Measurements from ENCODE around the gene CASZ1.

DNA sequence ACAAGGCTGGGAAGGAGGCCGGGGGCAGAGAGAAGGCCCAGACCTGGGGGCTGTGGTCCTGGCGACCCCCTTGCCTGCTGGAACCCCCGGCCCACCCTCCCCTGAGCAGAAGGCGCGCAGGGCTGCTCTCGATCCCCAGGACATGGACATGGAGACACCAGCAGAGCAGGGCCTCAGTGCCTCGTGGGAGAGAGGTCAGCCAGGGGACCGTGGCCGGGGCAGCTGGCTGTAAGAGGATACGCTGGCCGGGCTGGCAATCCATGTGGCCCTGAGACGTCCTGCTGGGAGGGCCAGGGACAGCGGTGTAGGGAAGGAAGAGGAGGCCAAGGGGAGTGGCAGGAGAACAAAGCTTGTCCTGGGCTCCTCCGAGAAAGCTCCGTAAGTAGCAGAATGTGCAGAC, 132.2 kb downstream of the CASZ1 start:
- TF ChIP-seq GATA2 (IDR thresholded peaks at IDR 0.05; ENCODE audit: low read depth, low read length) (no peak), GATA3 (IDR thresholded peaks at IDR 0.05; ENCODE audit: low read depth, low read length) (no peak)

Measured in SH-SY5Y (cell line).